ENCODE measurements around the gene STXBP5L. TPM values are rescaled to one million over a fixed set of nuclear protein-coding genes. Genes with fewer than 3 reads are reported as not detected.

The STXBP5L gene
- total RNA-seq, 1 donor from 2014 or later, result 8.5 TPM

DNA sequence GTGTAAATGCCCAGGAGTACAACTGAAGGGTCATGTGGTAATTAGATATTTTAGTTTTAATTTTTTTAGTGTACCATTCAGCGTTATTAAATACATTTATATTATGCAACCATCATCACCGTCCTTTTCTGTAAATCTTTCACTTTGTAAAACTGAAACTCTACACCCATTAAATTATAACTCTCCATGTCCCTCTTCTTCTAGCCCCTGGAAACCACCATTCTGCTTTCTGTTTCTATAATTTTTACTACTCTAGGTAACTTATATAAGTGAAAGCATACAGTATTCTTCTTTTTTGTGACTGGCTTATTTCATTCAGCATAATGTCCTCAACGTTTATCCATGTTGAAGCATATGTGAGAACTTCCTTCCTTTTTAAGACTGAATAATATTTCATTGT is 48.1 kb downstream of the STXBP5L start:
- no peak for DNase-seq (ENCODE audit: low spot score, unreplicated experiment)
- no peaks in the 10 kb centered on the region for H3K27me3 Mint-ChIP-seq
- no peaks in the 10 kb centered on the region for H3K4me1 Mint-ChIP-seq (ENCODE audit: low read depth)
- H3K36me3 Mint-ChIP-seq (ENCODE audit: insufficient read depth), result peaks cover 3% of the 10 kb centered on the region
- TF ChIP-seq, protein P1, sequence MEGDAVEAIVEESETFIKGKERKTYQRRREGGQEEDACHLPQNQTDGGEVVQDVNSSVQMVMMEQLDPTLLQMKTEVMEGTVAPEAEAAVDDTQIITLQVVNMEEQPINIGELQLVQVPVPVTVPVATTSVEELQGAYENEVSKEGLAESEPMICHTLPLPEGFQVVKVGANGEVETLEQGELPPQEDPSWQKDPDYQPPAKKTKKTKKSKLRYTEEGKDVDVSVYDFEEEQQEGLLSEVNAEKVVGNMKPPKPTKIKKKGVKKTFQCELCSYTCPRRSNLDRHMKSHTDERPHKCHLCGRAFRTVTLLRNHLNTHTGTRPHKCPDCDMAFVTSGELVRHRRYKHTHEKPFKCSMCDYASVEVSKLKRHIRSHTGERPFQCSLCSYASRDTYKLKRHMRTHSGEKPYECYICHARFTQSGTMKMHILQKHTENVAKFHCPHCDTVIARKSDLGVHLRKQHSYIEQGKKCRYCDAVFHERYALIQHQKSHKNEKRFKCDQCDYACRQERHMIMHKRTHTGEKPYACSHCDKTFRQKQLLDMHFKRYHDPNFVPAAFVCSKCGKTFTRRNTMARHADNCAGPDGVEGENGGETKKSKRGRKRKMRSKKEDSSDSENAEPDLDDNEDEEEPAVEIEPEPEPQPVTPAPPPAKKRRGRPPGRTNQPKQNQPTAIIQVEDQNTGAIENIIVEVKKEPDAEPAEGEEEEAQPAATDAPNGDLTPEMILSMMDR (IDR thresholded peaks at IDR 0.05; ENCODE audit: unreplicated experiment), result no peak
- no peak overlapping the region for H3K27ac Mint-ChIP-seq
- H3K4me3 Mint-ChIP-seq (ENCODE audit: low read depth), result no peak overlapping the region
- peaks cover 2% of the 10 kb centered on the region for H3K9me3 Mint-ChIP-seq (ENCODE audit: low read depth)

DNA sequence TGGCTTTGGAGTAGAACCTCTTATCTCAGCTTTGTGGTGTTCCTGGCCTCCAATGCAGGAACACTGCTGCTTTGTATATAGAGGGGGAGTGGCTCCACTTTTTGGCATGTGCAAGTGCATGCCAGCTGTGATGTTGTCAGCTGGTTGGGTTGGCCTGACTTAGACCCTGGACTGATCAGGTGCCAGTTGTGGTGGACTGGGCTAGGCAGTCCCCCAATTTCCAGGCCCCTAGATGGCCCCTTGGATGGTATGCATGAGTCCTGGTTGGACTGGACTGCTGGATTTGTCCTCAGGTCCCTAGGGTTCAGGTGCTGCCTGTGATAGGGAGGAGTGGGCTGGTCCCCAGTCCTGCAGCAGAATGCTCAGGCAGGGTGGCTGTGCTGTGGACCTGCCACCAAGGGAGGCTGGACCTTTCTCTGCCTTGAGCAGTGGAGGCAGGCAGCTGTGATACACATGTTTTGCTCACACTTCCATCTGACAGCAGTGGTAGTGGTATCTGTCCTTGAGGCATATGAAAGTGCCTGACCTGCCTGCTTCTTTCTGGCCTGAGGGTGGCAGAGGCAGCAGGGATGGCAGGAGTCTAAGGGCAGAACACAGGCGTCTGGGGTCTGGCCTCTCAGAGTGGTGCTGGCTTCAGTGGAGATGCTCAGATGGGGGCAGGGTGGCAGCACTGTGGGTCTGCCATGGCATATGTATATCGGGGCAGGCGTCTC is 74.8 kb downstream of the STXBP5L start:
- H3K27ac Mint-ChIP-seq, result no peak overlapping the region
- H3K4me1 Mint-ChIP-seq (ENCODE audit: low read depth), result no peaks in the 10 kb centered on the region
- no peak for DNase-seq (ENCODE audit: low spot score, unreplicated experiment)
- H3K9me3 Mint-ChIP-seq (ENCODE audit: low read depth), result peaks cover 17% of the 10 kb centered on the region
- peaks cover 10% of the 10 kb centered on the region for H3K36me3 Mint-ChIP-seq (ENCODE audit: insufficient read depth)
- no peaks in the 10 kb centered on the region for H3K27me3 Mint-ChIP-seq
- H3K4me3 Mint-ChIP-seq (ENCODE audit: low read depth), result no peak overlapping the region
- TF ChIP-seq, protein P1 (IDR thresholded peaks at IDR 0.05; ENCODE audit: unreplicated experiment), result no peak

DNA sequence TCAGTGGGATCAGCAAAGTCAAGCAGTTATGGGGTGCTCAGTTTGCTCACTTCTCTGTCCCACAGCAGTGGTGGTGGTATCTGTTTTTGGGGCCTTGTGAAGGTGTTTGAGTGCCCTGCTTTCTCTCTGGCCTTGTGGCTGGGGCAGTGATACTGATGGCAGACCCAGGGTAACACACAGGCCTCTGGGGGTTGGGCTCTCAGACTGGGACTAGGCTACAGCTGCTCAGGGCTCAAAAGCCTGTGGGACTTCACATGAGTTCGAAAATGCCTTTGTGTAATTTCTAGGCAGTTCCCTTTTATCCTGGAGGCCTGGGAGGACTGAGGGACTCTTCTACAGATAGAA is 75.3 kb downstream of the STXBP5L start:
- H3K27me3 Mint-ChIP-seq, result no peaks in the 10 kb centered on the region
- H3K9me3 Mint-ChIP-seq (ENCODE audit: low read depth), result peaks cover 12% of the 10 kb centered on the region
- TF ChIP-seq, protein P1 (IDR thresholded peaks at IDR 0.05; ENCODE audit: unreplicated experiment), result no peak
- no peaks in the 10 kb centered on the region for H3K4me1 Mint-ChIP-seq (ENCODE audit: low read depth)
- peaks cover 7% of the 10 kb centered on the region for H3K36me3 Mint-ChIP-seq (ENCODE audit: insufficient read depth)
- H3K4me3 Mint-ChIP-seq (ENCODE audit: low read depth), result no peak overlapping the region
- peak overlapping the region; percentile 54 for H3K27ac Mint-ChIP-seq
- no peak for DNase-seq (ENCODE audit: low spot score, unreplicated experiment)

DNA sequence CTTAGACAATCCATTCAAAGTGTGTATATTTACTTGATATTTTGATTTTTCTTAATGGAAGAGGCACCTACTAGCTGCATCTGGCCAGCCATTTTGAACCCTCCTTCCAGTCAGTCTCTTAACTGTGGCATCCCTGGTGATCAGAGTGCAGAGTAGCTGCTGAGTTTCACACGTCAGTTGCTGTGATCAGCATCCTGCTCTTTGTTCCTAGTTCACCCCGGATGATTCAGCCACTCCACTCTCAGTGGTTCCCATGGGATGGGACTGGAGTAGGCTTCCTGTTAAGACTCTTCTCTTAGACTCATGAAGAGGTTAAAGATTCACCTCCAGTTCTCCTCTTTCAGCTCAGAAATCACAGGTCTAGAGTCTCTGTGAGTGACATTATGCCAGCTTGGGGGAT is 75.8 kb downstream of the STXBP5L start:
- TF ChIP-seq, protein P1 (IDR thresholded peaks at IDR 0.05; ENCODE audit: unreplicated experiment), result no peak
- no peak overlapping the region for H3K27ac Mint-ChIP-seq
- DNase-seq (ENCODE audit: low spot score, unreplicated experiment), result no peak

DNA sequence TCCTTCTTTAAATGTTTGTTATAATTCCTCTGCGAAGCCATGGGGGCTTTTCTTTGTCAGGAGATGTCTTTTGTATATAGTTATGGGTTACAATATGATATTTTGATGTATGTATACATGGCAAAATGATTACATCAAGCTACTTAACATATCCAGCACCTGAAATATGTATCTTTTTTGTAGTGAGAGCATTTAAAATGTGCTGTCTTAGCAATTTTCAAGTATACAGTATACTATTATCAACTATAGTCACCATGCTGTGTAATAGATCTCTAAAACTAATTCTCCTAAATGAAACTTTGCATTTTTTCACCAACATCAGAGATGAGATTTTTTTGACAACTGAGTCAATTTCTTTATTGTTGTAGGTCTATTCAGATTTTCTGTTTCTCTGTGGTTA is 77.2 kb downstream of the STXBP5L start:
- DNase-seq (ENCODE audit: low spot score, unreplicated experiment), result no peak
- Mint-ChIP-seq H3K4me1 (ENCODE audit: low read depth) (no peaks in the 10 kb centered on the region), H3K27ac (no peak overlapping the region), H3K4me3 (ENCODE audit: low read depth) (no peak overlapping the region), H3K9me3 (ENCODE audit: low read depth) (peaks cover 16% of the 10 kb centered on the region), H3K36me3 (ENCODE audit: insufficient read depth) (peaks cover 7% of the 10 kb centered on the region), H3K27me3 (no peaks in the 10 kb centered on the region)
- TF ChIP-seq, protein P1 (IDR thresholded peaks at IDR 0.05; ENCODE audit: unreplicated experiment), result no peak

More for the DNA sequence above, 75.8 kb downstream of the STXBP5L start:
- Mint-ChIP-seq H3K36me3 (ENCODE audit: insufficient read depth) (peaks cover 9% of the 10 kb centered on the region), H3K27me3 (no peaks in the 10 kb centered on the region), H3K4me3 (ENCODE audit: low read depth) (no peak overlapping the region), H3K9me3 (ENCODE audit: low read depth) (peaks cover 14% of the 10 kb centered on the region), H3K4me1 (ENCODE audit: low read depth) (no peaks in the 10 kb centered on the region)

Data from progenitor cell of endocrine pancreas (in vitro differentiated cells).